GM23248 (cell line): ENCODE data around the gene FAM124B. TPM values are rescaled to one million over a fixed set of nuclear protein-coding genes. Genes with fewer than 3 reads are reported as not detected.

Source experiments
- DNase-seq: peaks from one replicate; pipeline ENCODE4 v3.0.0-alpha.2; 2015
- H2AFZ ChIP-seq: fragments of 200-600 bp; sonication (generic); 2 replicates; pipeline ENCODE4 v1.6.1; 2016; ENCODE audit warnings: antibody characterized with exemption
- H3F3A ChIP-seq: fragments of 200-600 bp; sonication (generic); 2 replicates; pipeline ENCODE4 v1.6.1; 2016; ENCODE audit warnings: mild to moderate bottlenecking, antibody characterized with exemption, mixed run types; ENCODE audit not compliant: insufficient read depth
- H3K27ac ChIP-seq: fragments of 200-600 bp; sonication (generic); 2 replicates; pipeline ENCODE4 v1.5.1; 2016; ENCODE audit warnings: mild to moderate bottlenecking
- H3K27me3 ChIP-seq: fragments of 200-600 bp; sonication (generic); replicated peaks from 2 replicates; pipeline ENCODE4 v1.6.1; 2016; ENCODE audit warnings: mild to moderate bottlenecking; ENCODE audit not compliant: insufficient read depth
- H3K36me3 ChIP-seq: fragments of 200-600 bp; sonication (generic); 2 replicates; pipeline ENCODE4 v1.6.1; 2016; ENCODE audit warnings: low read depth, mild to moderate bottlenecking
- H3K4me1 ChIP-seq: fragments of 200-600 bp; sonication (generic); 2 replicates; pipeline ENCODE4 v1.6.1; 2016; ENCODE audit warnings: mild to moderate bottlenecking; ENCODE audit not compliant: insufficient read depth
- H3K4me2 ChIP-seq: fragments of 200-600 bp; sonication (generic); one replicate; pipeline ENCODE4 v1.6.1; 2016; ENCODE audit warnings: mild to moderate bottlenecking; ENCODE audit not compliant: unreplicated experiment
- H3K4me3 ChIP-seq: fragments of 200-600 bp; sonication (generic); 2 replicates; pipeline ENCODE4 v1.5.1; 2016; ENCODE audit warnings: mild to moderate bottlenecking
- H3K79me2 ChIP-seq: fragments of 200-600 bp; sonication (generic); 2 replicates; pipeline ENCODE4 v1.6.1; 2016; ENCODE audit warnings: mild to moderate bottlenecking; ENCODE audit not compliant: insufficient read depth
- H3K9ac ChIP-seq: fragments of 200-600 bp; sonication (generic); 2 replicates; pipeline ENCODE4 v1.6.1; 2016; ENCODE audit warnings: mild to moderate bottlenecking
- H3K9me2 ChIP-seq: fragments of 200-600 bp; sonication (generic); 2 replicates; pipeline ENCODE4 v1.6.1; 2016; ENCODE audit warnings: mixed run types, mild to moderate bottlenecking, moderate library complexity; ENCODE audit not compliant: insufficient read depth
- H3K9me3 ChIP-seq: fragments of 200-600 bp; sonication (generic); one replicate; pipeline ENCODE4 v1.6.1; 2017; ENCODE audit warnings: low read depth
- H4K20me1 ChIP-seq: fragments of 200-600 bp; sonication (generic); 2 replicates; pipeline ENCODE4 v1.6.0; 2016; ENCODE audit not compliant: insufficient read depth
- EZH2 ChIP-seq: fragments of 200-600 bp; sonication (generic); IDR thresholded peaks from 2 replicates; pipeline ENCODE4 v1.6.1; 2018; ENCODE audit warnings: antibody characterized with exemption, mild to moderate bottlenecking; ENCODE audit not compliant: insufficient read depth, poor library complexity, severe bottlenecking
- EZH2phosphoT487 ChIP-seq: fragments of 200-600 bp; sonication (generic); IDR thresholded peaks from 2 replicates; pipeline ENCODE4 v1.6.1; 2018; ENCODE audit warnings: antibody characterized with exemption, moderate library complexity, mild to moderate bottlenecking, low read depth; ENCODE audit not compliant: insufficient read depth
- WGBS, 2 experiments: methylation state at CpG; one replicate each; pipeline ENCODE4 v1.1.6; 2015 to 2017; ENCODE audit warnings: low lambda C conversion rate in 2 of 2, low coverage in 1 of 2; ENCODE audit errors: missing lambda C conversion rate in 2 of 2; 5-methylcytosine and 5-hydroxymethylcytosine counted together
- in situ Hi-C: fragments of 300-500 bp; cut with MboI; formaldehyde crosslinking; loops from 2 replicates; pipeline ENCODE4 v1.15.0; 2020
- polyA plus RNA-seq: library from polyadenylated mRNA; unstranded; fragments of >200 nt; fragmentation: Nextera tagmentation; extraction: Ambion mirVana; gene quantifications from 2 replicates; pipeline ENCODE4 v1.2.1, GENCODE V29; 2016
- total RNA-seq: library from RNA; depleted of rRNA; stranded (reverse); fragments of >200 nt; shearing (Covaris generic); gene quantifications from 2 replicates; pipeline ENCODE4 v1.2.3, GENCODE V29; 2014

Gene FAM124B
- total and polyA plus RNA-seq, 2 experiments from 2014 or later = not detected

- DNase-seq = peak; percentile 37
- TF ChIP-seq EZH2 (no peak), EZH2phosphoT487 (no peak)
- Histone ChIP-seq H3K9me3 (no peaks in the 10 kb centered on the region), H3K27me3 (no peaks in the 10 kb centered on the region), H3K4me2 (no peak overlapping the region), H3K79me2 (no peaks in the 10 kb centered on the region), H3K4me3 (no peak overlapping the region), H4K20me1 (no peaks in the 10 kb centered on the region), H3K36me3 (no peaks in the 10 kb centered on the region), H3K27ac (no peak overlapping the region), H3K9ac (no peak overlapping the region), H3F3A (peaks cover under 1% of the 10 kb centered on the region; the same call in 1 of the 2 replicates), H3K4me1 (no peaks in the 10 kb centered on the region), H3K9me2 (no peaks in the 10 kb centered on the region), H2AFZ (no peak overlapping the region)
- in situ Hi-C loops = no loop called here
- WGBS, 2 experiments = 61 to 64% methylated on average over 4 of the region's 4 CpGs
These were observed 4.0 kb upstream of the FAM124B start for GRCh38 chr2:224405841-224406370.

- no peak for TF ChIP-seq EZH2
- TF ChIP-seq EZH2phosphoT487 = no peak
- H4K20me1 ChIP-seq = no peaks in the 10 kb centered on the region
- H3K4me3 ChIP-seq = no peak overlapping the region
- H3K9ac ChIP-seq = no peak overlapping the region
- no peaks in the 10 kb centered on the region for H3K9me2 ChIP-seq
- H3K27me3 ChIP-seq = no peaks in the 10 kb centered on the region
- WGBS, 2 experiments = 65 to 68% methylated on average over 3 of the region's 3 CpGs
- H3K36me3 ChIP-seq = no peaks in the 10 kb centered on the region
- H3K79me2 ChIP-seq = no peaks in the 10 kb centered on the region
- no peak overlapping the region for H3K4me2 ChIP-seq
- no peak for DNase-seq
- no peaks in the 10 kb centered on the region for H3K9me3 ChIP-seq
- H3K27ac ChIP-seq = no peak overlapping the region
- no peaks in the 10 kb centered on the region for H3F3A ChIP-seq
- no peaks in the 10 kb centered on the region for H3K4me1 ChIP-seq
- no peak overlapping the region for H2AFZ ChIP-seq
- in situ Hi-C loops = no loop called here
These were observed 3.5 kb upstream of the FAM124B start for GRCh38 chr2:224405412-224405811.

- Histone ChIP-seq H3K9ac (no peak overlapping the region), H3K27me3 (no peaks in the 10 kb centered on the region), H4K20me1 (no peaks in the 10 kb centered on the region), H3F3A (no peaks in the 10 kb centered on the region), H3K4me3 (no peak overlapping the region), H3K9me3 (no peaks in the 10 kb centered on the region), H3K27ac (no peak overlapping the region), H3K9me2 (no peaks in the 10 kb centered on the region), H3K36me3 (no peaks in the 10 kb centered on the region), H3K4me1 (no peaks in the 10 kb centered on the region), H3K79me2 (no peaks in the 10 kb centered on the region), H2AFZ (no peak overlapping the region), H3K4me2 (no peak overlapping the region)
- 49 to 50% methylated on average over 5 of the region's 5 CpGs for WGBS, 2 experiments
- in situ Hi-C loops = no loop called here
- no peak for DNase-seq
- no peak for TF ChIP-seq EZH2phosphoT487
- TF ChIP-seq EZH2 = no peak
These were observed 2.9 kb upstream of the FAM124B start for GRCh38 chr2:224404796-224405195.

GRCh38 chr2:224403657-224404056, 1.8 kb upstream of the FAM124B start:
- peak; percentile 9 for DNase-seq
- Histone ChIP-seq H2AFZ (no peak overlapping the region), H3F3A (no peaks in the 10 kb centered on the region), H4K20me1 (no peaks in the 10 kb centered on the region), H3K27ac (no peak overlapping the region), H3K4me3 (no peak overlapping the region), H3K36me3 (no peaks in the 10 kb centered on the region), H3K4me1 (no peaks in the 10 kb centered on the region), H3K9me2 (no peaks in the 10 kb centered on the region), H3K9me3 (no peaks in the 10 kb centered on the region), H3K79me2 (no peaks in the 10 kb centered on the region), H3K4me2 (no peak overlapping the region), H3K27me3 (no peaks in the 10 kb centered on the region), H3K9ac (no peak overlapping the region)
- WGBS, 2 experiments = 40 to 49% methylated on average over 2 of the region's 2 CpGs
- in situ Hi-C loops = no loop called here
- TF ChIP-seq EZH2 (no peak), EZH2phosphoT487 (no peak)
